Ascending aorta (tissue), 2 donors: ENCODE data around the gene POLD2. TPM values are rescaled to one million over a fixed set of nuclear protein-coding genes. Genes with fewer than 3 reads are reported as not detected.
A peak's percentile ranks its signal among the peaks of the same experiment; 100 is the strongest.

Experiments
- DNase-seq, 2 donors: peaks; one replicate each; pipeline ENCODE4 v3.0.0-alpha.2; 2019; ENCODE audit warnings: low spot score in 2 of 2
- H3K27ac ChIP-seq, 2 donors: fragments of 200-600 bp; sonication (generic); one replicate each; pipeline ENCODE4 v1.5.1; 2016 to 2017; ENCODE audit warnings: mild to moderate bottlenecking in 1 of 2
- H3K27me3 ChIP-seq: fragments of 200-600 bp; sonication (generic); one replicate; pipeline ENCODE4 v1.5.1; 2017
- H3K36me3 ChIP-seq, 2 donors: fragments of 200-600 bp; sonication (generic); one replicate each; pipeline ENCODE4 v1.5.1; 2016
- H3K4me1 ChIP-seq, 2 donors: fragments of 200-600 bp; sonication (generic); one replicate each; pipeline ENCODE4 v1.5.1; 2016 to 2017; ENCODE audit warnings: mild to moderate bottlenecking in 1 of 2
- H3K4me3 ChIP-seq, 2 donors: fragments of 200-600 bp; sonication (generic); one replicate each; pipeline ENCODE4 v1.5.1; 2016 to 2017; ENCODE audit warnings: mild to moderate bottlenecking in 1 of 2
- H3K9me3 ChIP-seq, 2 donors: fragments of 200-600 bp; sonication (generic); one replicate each; pipeline ENCODE4 v1.5.1; 2016
- intact Hi-C: fragments of 100-400 bp; cut with DNase I; formaldehyde crosslinking; loops from one replicate; pipeline ENCODE4 v1.15.1; 2023
- total RNA-seq: library from RNA; depleted of rRNA; stranded (reverse); fragments of >200 nt; gene quantifications from one replicate; pipeline ENCODE4 v1.1.0, GENCODE V29; 2016
- TF ChIP-seq, protein P1 (sequence below), 3 experiments: fragments of 200-600 bp in 2 of 3; fragments of 450-650 bp in 1 of 3; sonication (generic) in 2 of 3; IDR thresholded peaks; one replicate each; pipeline ENCODE4 v1.5.1; 2016 to 2019; ENCODE audit warnings: antibody characterized with exemption in 3 of 3, mild to moderate bottlenecking in 1 of 3, moderate library complexity in 1 of 3

The POLD2 gene
- total RNA-seq, 1 donor from 2014 or later: 97.0 TPM

DNA sequence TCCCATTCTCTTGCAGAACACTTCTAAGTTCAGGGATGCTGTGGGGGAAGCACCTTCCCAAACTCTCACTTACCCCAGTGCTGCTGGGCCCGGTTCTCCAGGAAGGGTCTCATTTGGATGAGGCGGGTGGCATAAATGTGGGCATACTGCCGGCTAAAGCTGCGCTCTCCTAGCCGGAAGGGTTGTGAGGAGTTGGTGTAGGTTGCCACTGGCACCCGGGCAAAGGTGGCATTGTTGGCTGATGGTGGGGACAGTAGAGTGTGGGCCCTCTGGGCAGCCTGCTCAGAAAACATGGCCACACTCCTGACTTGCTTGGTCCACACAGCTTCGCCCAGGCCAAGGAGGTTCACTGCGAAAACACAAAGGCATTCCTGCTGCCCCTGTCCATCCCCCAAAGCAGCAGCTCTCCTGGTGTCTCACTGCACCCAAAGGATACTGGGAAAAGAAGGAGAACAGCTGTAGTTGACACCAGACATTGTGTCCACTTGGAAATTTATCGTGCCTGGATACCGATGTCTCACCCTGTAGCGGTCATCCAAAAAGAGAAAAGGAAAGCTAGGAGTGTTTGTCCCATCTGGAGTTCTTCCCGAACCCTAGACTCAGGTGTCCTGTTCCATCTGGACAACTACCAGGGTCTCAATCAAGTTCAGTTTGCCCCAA lies 1.5 kb downstream of the POLD2 start:
- peak overlapping the region; percentile 80 to 91 for H3K27ac ChIP-seq
- no peak overlapping the region for H3K4me3 ChIP-seq
- intact Hi-C loops: loop anchor here (2.0 to 10.0 kb wide), 3 partner anchors 49 to 373 kb away; partner anchors contain the start of genes NUDCD3 and YKT6

DNA sequence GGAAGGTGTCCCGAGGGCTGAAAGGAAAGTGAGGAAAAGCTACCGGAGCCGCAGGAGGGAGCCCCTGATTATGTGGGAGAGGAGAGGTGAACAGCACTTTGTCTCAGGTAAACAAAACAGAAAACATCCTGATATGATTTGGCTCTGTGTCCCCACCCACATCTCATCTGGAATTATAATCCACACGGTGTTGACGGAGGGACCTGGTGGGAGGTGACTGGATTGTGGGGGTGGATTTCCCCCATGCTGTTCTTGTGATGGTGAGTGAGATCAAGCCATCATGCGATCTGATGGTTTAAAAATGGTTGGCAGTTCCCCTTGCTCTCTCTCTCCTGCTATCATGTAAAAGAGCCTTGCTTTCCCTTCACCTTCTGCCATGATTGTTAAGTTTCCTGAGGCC lies 3.0 kb downstream of the POLD2 start:
- Histone ChIP-seq H3K4me1 (peaks cover 6 to 14% of the 10 kb centered on the region in 2 donors), H3K27ac (no peak overlapping the region), H3K36me3 (peaks cover 6 to 42% of the 10 kb centered on the region in 2 donors)

More for the DNA sequence above, 1.5 kb downstream of the POLD2 start:
- peaks cover 0 to 32% of the 10 kb centered on the region in 2 donors for H3K36me3 ChIP-seq
- DNase-seq: no peak
- TF ChIP-seq, protein P1, sequence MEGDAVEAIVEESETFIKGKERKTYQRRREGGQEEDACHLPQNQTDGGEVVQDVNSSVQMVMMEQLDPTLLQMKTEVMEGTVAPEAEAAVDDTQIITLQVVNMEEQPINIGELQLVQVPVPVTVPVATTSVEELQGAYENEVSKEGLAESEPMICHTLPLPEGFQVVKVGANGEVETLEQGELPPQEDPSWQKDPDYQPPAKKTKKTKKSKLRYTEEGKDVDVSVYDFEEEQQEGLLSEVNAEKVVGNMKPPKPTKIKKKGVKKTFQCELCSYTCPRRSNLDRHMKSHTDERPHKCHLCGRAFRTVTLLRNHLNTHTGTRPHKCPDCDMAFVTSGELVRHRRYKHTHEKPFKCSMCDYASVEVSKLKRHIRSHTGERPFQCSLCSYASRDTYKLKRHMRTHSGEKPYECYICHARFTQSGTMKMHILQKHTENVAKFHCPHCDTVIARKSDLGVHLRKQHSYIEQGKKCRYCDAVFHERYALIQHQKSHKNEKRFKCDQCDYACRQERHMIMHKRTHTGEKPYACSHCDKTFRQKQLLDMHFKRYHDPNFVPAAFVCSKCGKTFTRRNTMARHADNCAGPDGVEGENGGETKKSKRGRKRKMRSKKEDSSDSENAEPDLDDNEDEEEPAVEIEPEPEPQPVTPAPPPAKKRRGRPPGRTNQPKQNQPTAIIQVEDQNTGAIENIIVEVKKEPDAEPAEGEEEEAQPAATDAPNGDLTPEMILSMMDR (IDR thresholded peaks at IDR 0.05): no peak
- H3K4me1 ChIP-seq: peaks cover 6 to 14% of the 10 kb centered on the region in 2 donors
- no peaks in the 10 kb centered on the region for H3K27me3 ChIP-seq
- no peaks in the 10 kb centered on the region for H3K9me3 ChIP-seq

DNA sequence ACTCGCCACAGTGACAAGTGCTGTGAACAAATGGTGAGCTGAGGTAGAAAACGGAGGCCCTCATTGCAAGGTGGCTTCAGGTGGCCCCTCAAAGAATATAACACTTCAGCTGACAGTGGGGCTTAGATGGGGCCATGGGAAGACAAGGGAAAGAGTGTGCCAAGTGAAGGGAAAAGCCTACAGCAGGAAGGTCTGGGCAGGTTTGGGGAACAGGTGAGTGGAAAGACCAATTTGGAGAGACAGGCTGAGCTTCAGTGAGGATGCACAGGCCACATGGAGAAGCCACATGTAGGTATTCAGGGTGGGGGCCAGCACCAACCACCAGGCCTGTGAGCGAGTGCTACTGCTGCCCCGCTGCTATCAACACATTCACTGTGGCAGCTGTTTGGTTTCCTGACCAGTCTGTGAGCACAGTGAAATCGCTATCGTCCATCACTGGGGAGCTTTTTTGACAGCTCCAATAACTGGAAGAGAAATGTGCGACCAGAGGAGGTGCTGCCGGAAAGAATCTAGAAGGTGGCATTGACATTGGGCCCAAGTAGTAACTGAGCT lies 3.4 kb downstream of the POLD2 start:
- H3K4me1 ChIP-seq: peaks cover 6 to 14% of the 10 kb centered on the region in 2 donors
- TF ChIP-seq, protein P1 (IDR thresholded peaks at IDR 0.05): no peak
- no peaks in the 10 kb centered on the region for H3K9me3 ChIP-seq
- intact Hi-C loops: loop anchor here (5.0 to 10.0 kb wide), 2 partner anchors 82 to 375 kb away; partner anchors contain the start of genes NUDCD3 and YKT6
- no peak for DNase-seq
- peaks cover 7 to 44% of the 10 kb centered on the region in 2 donors for H3K36me3 ChIP-seq
- no peak overlapping the region for H3K4me3 ChIP-seq
- no peaks in the 10 kb centered on the region for H3K27me3 ChIP-seq
- H3K27ac ChIP-seq: no peak overlapping the region

More for the DNA sequence above, 3.0 kb downstream of the POLD2 start:
- intact Hi-C loops: loop anchor here (5.0 to 10.0 kb wide), 2 partner anchors 82 to 374 kb away; partner anchors contain the start of genes NUDCD3 and YKT6
- no peaks in the 10 kb centered on the region for H3K9me3 ChIP-seq
- H3K4me3 ChIP-seq: no peak overlapping the region
- TF ChIP-seq, protein P1 (IDR thresholded peaks at IDR 0.05): no peak
- no peak for DNase-seq
- no peaks in the 10 kb centered on the region for H3K27me3 ChIP-seq

DNA sequence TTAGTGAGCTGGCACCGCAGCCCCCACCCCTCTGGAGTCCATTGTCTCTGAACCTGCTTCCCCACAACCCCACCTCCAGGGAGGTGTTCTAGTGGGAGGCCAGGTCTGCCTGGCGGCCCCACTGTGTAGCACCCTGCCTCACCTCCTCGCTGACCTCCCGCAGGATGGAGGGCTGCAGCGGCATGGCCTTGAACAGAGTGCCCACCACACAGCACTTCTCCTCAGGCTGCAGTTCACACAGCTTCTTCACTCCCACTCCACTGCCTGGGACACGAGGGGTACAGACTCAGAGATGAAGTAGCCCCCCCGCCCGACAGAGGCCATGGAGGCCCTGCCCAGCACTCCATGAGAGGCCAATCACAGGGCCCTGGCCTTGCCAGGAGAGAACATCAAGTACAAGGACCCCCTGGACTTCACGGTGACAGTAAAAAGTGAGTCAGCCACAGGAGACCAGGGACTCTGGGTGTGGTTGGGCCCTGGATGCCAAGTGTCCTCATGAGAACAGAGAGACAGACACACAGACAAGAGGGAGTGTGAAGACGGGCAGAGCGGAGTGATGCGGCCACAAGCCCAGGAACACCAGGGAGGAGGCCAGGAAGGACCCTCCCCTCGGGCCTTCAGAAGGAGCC lies 5.4 kb downstream of the POLD2 start:
- Histone ChIP-seq H3K36me3 (peaks cover 26 to 64% of the 10 kb centered on the region in 2 donors), H3K27ac (no peak overlapping the region), H3K9me3 (no peaks in the 10 kb centered on the region), H3K4me1 (peaks cover 6 to 18% of the 10 kb centered on the region in 2 donors), H3K4me3 (no peak overlapping the region), H3K27me3 (no peaks in the 10 kb centered on the region)
- intact Hi-C loops: no loop called here
- no peak for DNase-seq
- TF ChIP-seq, protein P1 (IDR thresholded peaks at IDR 0.05): no peak

DNA sequence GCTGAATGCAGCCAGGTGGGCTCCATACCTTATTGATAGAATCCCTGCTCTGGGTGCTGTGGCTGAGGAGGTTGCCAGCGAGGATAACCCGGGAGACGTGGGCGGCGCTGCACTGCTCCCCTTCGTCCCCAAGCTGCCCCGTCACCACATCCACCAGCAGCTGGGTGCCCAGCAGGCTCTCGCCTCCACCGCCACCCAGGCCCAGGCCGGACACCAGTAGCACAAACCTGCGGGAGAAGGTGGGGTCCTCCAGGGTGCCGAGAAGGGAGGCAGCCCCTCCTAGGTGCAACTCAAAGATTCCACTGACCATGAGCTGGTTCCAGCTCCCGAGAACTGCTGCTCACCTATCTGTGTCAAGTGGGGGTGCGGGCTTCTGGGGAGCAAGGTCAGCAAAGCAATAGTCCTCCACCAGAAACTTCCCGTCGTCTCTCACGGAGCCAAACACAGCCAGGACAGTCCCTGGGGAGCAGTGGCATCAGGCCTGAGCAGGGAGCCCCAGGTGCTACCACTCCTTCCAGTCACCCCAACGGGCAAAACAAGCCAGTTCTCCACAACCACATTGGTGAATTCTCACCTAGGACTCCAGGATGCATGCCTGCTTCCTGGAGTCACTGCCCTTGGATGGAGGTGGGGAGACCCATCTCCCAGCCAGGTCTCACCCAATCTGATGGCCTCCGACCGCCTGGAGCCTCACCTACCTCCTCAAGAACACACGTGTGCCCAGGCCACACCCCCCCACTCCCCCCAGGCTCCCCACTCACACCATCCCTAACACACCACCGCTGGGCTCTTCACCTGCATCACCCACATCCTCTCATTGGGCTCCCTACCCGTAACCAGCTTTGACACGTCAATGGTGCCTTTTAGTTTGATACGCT lies 6.3 kb downstream of the POLD2 start:
- intact Hi-C loops: no loop called here
- H3K27ac ChIP-seq: no peak overlapping the region
- no peaks in the 10 kb centered on the region for H3K9me3 ChIP-seq
- H3K27me3 ChIP-seq: no peaks in the 10 kb centered on the region
- H3K4me3 ChIP-seq: no peak overlapping the region
- H3K36me3 ChIP-seq: peaks cover 35 to 73% of the 10 kb centered on the region in 2 donors
- TF ChIP-seq, protein P1 (IDR thresholded peaks at IDR 0.05): no peak
- H3K4me1 ChIP-seq: peaks cover 0 to 13% of the 10 kb centered on the region in 2 donors
- no peak for DNase-seq
